Measurements from ENCODE around the gene RMI2. TPM values are rescaled to one million over a fixed set of nuclear protein-coding genes. Genes with fewer than 3 reads are reported as not detected.

RMI2 gene
- polyA plus RNA-seq, 2 donors = 9.1 to 11.3 TPM

GRCh38 chr16:11319529-11320146, 25.6 kb upstream of the RMI2 start:
- Histone ChIP-seq H3K36me3 (ENCODE audit: control insufficient read depth in 2 of 2, insufficient read depth in 2 of 2, low read length in 1 of 2) (no peaks in the 10 kb centered on the region), H3K27ac (ENCODE audit: low read depth in 2 of 2, low read length in 1 of 2) (no peak overlapping the region), H3K4me3 (ENCODE audit: low read depth in 1 of 2, low read length in 2 of 2) (no peak overlapping the region), H3K27me3 (ENCODE audit: control insufficient read depth in 1 of 2, insufficient read depth in 2 of 2, low read length in 2 of 2) (no peaks in the 10 kb centered on the region), H3K9me3 (ENCODE audit: control insufficient read depth in 2 of 2, insufficient read depth in 1 of 2, low read depth in 1 of 2, low read length in 1 of 2) (no peaks in the 10 kb centered on the region), H3K4me1 (ENCODE audit: control insufficient read depth in 2 of 2, insufficient read depth in 2 of 2, low read length in 1 of 2) (no peaks in the 10 kb centered on the region)
- 58% methylated on average over 8 of the region's 8 CpGs for WGBS, 2 donors

DNA sequence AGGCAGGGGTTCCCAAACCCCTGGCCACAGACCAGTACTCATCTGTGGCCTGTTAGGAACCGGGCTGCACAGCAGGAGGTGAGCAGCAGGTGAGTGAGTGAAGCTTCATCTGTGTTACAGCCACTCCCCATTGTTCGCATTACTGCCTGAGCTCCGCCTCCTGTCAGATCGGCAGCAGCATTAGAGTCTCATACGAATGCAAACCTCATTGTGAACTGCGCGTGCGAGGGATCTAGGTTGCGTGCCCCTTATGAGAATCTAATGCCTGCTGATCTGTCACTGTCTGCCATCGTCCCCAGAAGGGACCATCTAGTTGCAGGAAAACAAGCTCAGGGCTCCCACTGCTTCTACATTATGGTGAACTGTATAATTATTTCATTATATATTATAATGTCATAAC, 25.1 kb upstream of the RMI2 start:
- H3K27me3 ChIP-seq (ENCODE audit: control insufficient read depth in 1 of 2, insufficient read depth in 2 of 2, low read length in 2 of 2) = no peaks in the 10 kb centered on the region
- no peak overlapping the region for H3K4me3 ChIP-seq (ENCODE audit: low read depth in 1 of 2, low read length in 2 of 2)
- WGBS, 2 donors = 82% methylated on average over 10 of the region's 10 CpGs
- no peaks in the 10 kb centered on the region for H3K9me3 ChIP-seq (ENCODE audit: control insufficient read depth in 2 of 2, insufficient read depth in 1 of 2, low read depth in 1 of 2, low read length in 1 of 2)
- H3K27ac ChIP-seq (ENCODE audit: low read depth in 2 of 2, low read length in 1 of 2) = no peak overlapping the region
- H3K36me3 ChIP-seq (ENCODE audit: control insufficient read depth in 2 of 2, insufficient read depth in 2 of 2, low read length in 1 of 2) = no peaks in the 10 kb centered on the region
- no peaks in the 10 kb centered on the region for H3K4me1 ChIP-seq (ENCODE audit: control insufficient read depth in 2 of 2, insufficient read depth in 2 of 2, low read length in 1 of 2)

DNA sequence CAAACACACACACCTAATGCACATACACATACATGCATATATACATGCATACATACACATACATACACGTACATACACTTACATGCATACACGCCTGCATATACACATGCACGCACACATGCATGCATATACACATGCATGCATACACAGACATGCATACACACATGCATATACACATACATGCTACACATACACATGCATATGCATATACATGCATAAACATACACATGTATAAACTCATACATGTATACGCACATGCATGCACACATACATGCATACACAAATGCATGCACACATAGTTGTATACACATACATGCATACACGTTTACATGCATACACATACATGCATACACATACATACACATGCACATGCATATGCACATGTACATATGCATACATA, 23.6 kb upstream of the RMI2 start:
- Histone ChIP-seq H3K27ac (ENCODE audit: low read depth in 2 of 2, low read length in 1 of 2) (no peak overlapping the region), H3K27me3 (ENCODE audit: control insufficient read depth in 1 of 2, insufficient read depth in 2 of 2, low read length in 2 of 2) (no peaks in the 10 kb centered on the region), H3K4me1 (ENCODE audit: control insufficient read depth in 2 of 2, insufficient read depth in 2 of 2, low read length in 1 of 2) (no peaks in the 10 kb centered on the region), H3K36me3 (ENCODE audit: control insufficient read depth in 2 of 2, insufficient read depth in 2 of 2, low read length in 1 of 2) (no peaks in the 10 kb centered on the region), H3K9me3 (ENCODE audit: control insufficient read depth in 2 of 2, insufficient read depth in 1 of 2, low read depth in 1 of 2, low read length in 1 of 2) (no peaks in the 10 kb centered on the region), H3K4me3 (ENCODE audit: low read depth in 1 of 2, low read length in 2 of 2) (no peak overlapping the region)
- 74 to 86% methylated on average over 5 of the region's 5 CpGs for WGBS, 2 donors

DNA sequence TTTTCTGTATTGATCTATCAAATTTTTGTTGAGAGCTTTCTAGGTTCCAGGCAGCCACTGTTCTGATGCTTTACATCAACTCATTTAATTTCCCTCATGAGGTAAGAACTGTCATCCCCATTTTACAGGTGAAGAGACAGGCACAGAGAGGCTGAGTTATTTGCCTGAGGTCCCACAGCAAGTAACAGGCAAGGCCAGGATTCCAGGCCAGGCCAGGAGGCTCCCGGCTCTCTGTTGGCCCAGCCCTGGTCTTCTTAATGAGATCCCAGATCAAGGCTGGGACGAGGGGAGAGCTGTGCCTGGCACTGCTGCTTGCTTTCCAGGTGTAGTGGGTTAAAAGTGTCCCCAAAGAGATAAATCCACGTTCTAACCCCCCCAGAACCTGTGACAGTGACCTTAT, 22.4 kb upstream of the RMI2 start:
- Histone ChIP-seq H3K9me3 (ENCODE audit: control insufficient read depth in 2 of 2, insufficient read depth in 1 of 2, low read depth in 1 of 2, low read length in 1 of 2) (no peaks in the 10 kb centered on the region), H3K36me3 (ENCODE audit: control insufficient read depth in 2 of 2, insufficient read depth in 2 of 2, low read length in 1 of 2) (no peaks in the 10 kb centered on the region), H3K27me3 (ENCODE audit: control insufficient read depth in 1 of 2, insufficient read depth in 2 of 2, low read length in 2 of 2) (no peaks in the 10 kb centered on the region), H3K27ac (ENCODE audit: low read depth in 2 of 2, low read length in 1 of 2) (no peak overlapping the region), H3K4me3 (ENCODE audit: low read depth in 1 of 2, low read length in 2 of 2) (no peak overlapping the region), H3K4me1 (ENCODE audit: control insufficient read depth in 2 of 2, insufficient read depth in 2 of 2, low read length in 1 of 2) (no peaks in the 10 kb centered on the region)
- WGBS, 2 donors = 86 to 91% methylated on average over 3 of the region's 3 CpGs

DNA sequence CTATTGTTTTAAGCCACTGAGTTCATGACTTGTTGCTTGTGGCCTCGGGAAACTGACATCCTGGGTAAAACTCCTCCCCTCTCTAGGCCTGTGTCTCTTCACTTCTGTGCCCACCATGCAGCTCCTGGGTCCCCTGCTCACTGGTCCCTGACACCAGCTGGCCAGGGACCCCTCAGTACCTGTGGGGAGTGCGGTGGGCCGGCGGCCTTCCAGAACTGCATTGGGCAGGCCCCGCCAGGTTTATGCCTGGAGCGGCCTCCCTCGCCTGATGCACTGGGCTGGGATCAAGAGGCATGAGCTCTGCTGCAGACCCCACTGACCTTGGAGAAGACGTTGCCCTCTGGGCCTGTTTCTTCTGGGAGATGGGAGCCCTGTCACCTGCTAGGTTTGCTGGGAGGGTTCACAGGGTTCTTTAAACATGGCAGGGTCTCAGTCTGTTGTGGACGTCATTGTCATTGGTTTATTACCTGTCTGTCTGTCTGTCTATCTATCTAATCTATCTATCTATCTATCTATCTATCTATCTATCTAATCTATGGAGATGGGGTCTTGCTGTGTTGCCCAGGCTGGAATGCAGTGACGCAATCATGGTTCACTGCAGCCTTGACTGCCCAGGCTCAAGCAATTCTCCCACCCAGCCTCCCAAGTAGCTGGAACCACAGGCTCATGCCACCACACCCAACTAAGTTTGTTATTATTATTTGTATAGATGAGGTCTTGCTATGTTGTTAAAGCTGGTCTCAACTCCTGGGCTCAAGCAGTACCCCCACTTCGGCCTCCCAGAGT, 21.5 kb upstream of the RMI2 start:
- no peaks in the 10 kb centered on the region for H3K27me3 ChIP-seq (ENCODE audit: control insufficient read depth in 1 of 2, insufficient read depth in 2 of 2, low read length in 2 of 2)
- no peaks in the 10 kb centered on the region for H3K9me3 ChIP-seq (ENCODE audit: control insufficient read depth in 2 of 2, insufficient read depth in 1 of 2, low read depth in 1 of 2, low read length in 1 of 2)
- no peak overlapping the region for H3K27ac ChIP-seq (ENCODE audit: low read depth in 2 of 2, low read length in 1 of 2)
- no peaks in the 10 kb centered on the region for H3K36me3 ChIP-seq (ENCODE audit: control insufficient read depth in 2 of 2, insufficient read depth in 2 of 2, low read length in 1 of 2)
- H3K4me3 ChIP-seq (ENCODE audit: low read depth in 1 of 2, low read length in 2 of 2) = no peak overlapping the region
- WGBS, 2 donors = 89 to 90% methylated on average over 11 of the region's 11 CpGs
- no peaks in the 10 kb centered on the region for H3K4me1 ChIP-seq (ENCODE audit: control insufficient read depth in 2 of 2, insufficient read depth in 2 of 2, low read length in 1 of 2)

DNA sequence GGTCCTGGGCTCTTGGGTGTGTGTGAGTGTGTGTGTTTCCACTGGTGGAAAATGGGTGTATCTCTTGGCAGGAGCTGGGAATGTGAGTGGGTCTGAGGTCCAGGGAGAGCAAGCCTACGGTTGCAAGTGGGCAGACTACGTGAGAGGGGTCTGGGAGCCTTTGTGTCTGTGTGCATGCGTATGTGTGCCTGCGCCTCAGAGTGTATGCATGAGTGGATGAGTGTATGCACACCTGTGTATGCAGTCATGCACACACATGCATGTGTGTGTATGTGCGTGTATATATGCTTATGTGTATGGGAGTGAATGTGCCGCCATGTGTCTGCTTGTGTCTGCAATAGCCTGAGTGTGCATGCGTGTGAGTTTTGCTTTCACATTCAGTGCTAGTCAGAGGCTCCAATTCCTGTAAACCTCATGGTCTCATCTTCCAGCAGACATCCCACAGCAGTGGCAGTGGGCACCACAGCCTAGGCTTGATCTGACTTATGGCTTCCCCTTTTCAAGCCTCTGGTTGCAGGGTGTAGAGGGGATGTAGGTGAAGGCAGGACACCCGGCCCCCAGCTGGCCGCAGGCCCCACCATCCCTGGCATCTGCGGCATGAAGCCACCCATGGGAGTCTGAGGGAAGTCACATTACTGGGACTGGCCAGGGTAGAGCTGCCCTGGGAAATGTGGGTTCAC, 19.7 kb upstream of the RMI2 start:
- Histone ChIP-seq H3K27me3 (ENCODE audit: control insufficient read depth in 1 of 2, insufficient read depth in 2 of 2, low read length in 2 of 2) (no peaks in the 10 kb centered on the region), H3K36me3 (ENCODE audit: control insufficient read depth in 2 of 2, insufficient read depth in 2 of 2, low read length in 1 of 2) (no peaks in the 10 kb centered on the region), H3K27ac (ENCODE audit: low read depth in 2 of 2, low read length in 1 of 2) (no peak overlapping the region), H3K9me3 (ENCODE audit: control insufficient read depth in 2 of 2, insufficient read depth in 1 of 2, low read depth in 1 of 2, low read length in 1 of 2) (no peaks in the 10 kb centered on the region), H3K4me3 (ENCODE audit: low read depth in 1 of 2, low read length in 2 of 2) (no peak overlapping the region), H3K4me1 (ENCODE audit: control insufficient read depth in 2 of 2, insufficient read depth in 2 of 2, low read length in 1 of 2) (no peaks in the 10 kb centered on the region)
- 80 to 83% methylated on average over 10 of the region's 10 CpGs for WGBS, 2 donors

- Histone ChIP-seq H3K9me3 (ENCODE audit: control insufficient read depth in 2 of 2, insufficient read depth in 1 of 2, low read depth in 1 of 2, low read length in 1 of 2) (no peaks in the 10 kb centered on the region), H3K27ac (ENCODE audit: low read depth in 2 of 2, low read length in 1 of 2) (no peak overlapping the region), H3K27me3 (ENCODE audit: control insufficient read depth in 1 of 2, insufficient read depth in 2 of 2, low read length in 2 of 2) (no peaks in the 10 kb centered on the region), H3K36me3 (ENCODE audit: control insufficient read depth in 2 of 2, insufficient read depth in 2 of 2, low read length in 1 of 2) (no peaks in the 10 kb centered on the region), H3K4me1 (ENCODE audit: control insufficient read depth in 2 of 2, insufficient read depth in 2 of 2, low read length in 1 of 2) (no peaks in the 10 kb centered on the region), H3K4me3 (ENCODE audit: low read depth in 1 of 2, low read length in 2 of 2) (no peak overlapping the region)
- WGBS, 2 donors = 84 to 85% methylated on average over 9 of the region's 9 CpGs
These were observed 19.0 kb upstream of the RMI2 start for GRCh38 chr16:11326084-11326736.

DNA sequence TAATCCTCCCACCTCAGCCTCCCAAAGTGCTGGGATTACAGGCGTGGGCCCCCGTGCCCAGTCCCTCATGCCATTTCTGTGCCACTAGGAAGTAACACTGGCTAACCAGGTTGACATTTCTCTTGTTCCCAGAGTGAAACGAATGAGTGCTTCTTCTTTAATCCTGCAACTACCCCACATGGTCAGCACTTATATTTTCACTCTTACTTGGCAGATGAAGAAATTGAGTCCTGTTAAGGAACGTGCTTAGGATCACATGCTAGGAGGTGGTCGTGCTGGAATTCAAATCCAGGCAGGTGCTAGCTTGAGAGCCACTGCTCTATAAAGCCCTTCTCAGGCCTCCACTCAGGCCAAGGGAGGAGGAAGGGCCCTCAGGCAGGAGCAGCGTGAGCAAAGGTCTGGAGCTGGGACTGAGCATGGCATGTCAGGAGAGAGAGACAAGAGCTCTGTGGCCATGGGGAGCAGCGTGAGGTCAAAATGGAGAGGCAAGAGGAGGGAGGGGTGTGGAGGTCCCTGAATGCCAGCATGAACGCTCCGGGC, 18.5 kb upstream of the RMI2 start:
- Histone ChIP-seq H3K36me3 (ENCODE audit: control insufficient read depth in 2 of 2, insufficient read depth in 2 of 2, low read length in 1 of 2) (no peaks in the 10 kb centered on the region), H3K27me3 (ENCODE audit: control insufficient read depth in 1 of 2, insufficient read depth in 2 of 2, low read length in 2 of 2) (no peaks in the 10 kb centered on the region), H3K4me1 (ENCODE audit: control insufficient read depth in 2 of 2, insufficient read depth in 2 of 2, low read length in 1 of 2) (no peaks in the 10 kb centered on the region), H3K4me3 (ENCODE audit: low read depth in 1 of 2, low read length in 2 of 2) (no peak overlapping the region), H3K27ac (ENCODE audit: low read depth in 2 of 2, low read length in 1 of 2) (no peak overlapping the region), H3K9me3 (ENCODE audit: control insufficient read depth in 2 of 2, insufficient read depth in 1 of 2, low read depth in 1 of 2, low read length in 1 of 2) (no peaks in the 10 kb centered on the region)
- 87 to 91% methylated on average over 9 of the region's 9 CpGs for WGBS, 2 donors

DNA sequence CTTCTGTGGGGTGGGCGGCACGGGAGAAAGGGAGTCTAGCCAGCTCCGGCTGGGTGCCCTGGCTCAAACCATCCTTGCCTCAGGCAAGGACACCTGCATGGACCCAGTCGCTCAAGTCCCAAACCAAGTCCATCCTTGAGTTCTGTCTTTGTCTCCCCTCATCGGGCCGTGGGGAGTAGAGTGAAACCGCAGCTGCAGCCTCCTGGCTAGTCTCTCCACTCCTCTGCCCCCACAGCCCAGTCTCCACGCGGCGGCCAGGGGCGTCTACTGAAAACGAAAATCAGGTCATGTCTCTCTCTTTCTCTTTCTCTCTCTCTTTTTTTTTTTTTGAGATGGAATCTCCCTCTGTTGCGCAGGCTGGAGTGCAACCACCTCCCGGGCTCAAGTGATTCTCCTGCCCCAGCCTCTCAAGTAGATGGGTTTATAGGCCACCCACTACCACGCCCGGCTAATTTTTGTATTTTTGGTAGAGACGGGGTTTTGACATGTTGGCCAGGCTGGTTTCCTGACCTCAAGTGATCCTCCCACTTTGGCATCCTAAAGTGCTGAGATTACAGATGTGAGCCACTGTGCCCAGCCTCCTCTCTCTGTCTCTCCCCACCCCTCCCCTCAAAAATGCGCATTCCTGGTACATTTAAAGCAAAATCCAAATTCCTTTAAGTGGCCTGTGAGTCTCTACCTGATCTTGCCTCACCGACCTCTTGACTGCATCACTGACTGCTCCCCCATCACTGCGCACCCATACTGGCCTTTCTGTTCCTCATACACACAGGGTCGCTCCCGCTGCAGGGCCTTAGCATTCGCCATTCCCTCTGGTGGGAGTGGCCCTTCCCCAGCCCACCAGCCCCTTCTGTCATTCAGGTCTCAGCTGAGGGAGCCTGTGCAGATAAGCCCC, 17.7 kb upstream of the RMI2 start:
- WGBS, 2 donors = 83 to 89% methylated on average over 23 of the region's 23 CpGs
- no peaks in the 10 kb centered on the region for H3K36me3 ChIP-seq (ENCODE audit: control insufficient read depth in 2 of 2, insufficient read depth in 2 of 2, low read length in 1 of 2)
- H3K9me3 ChIP-seq (ENCODE audit: control insufficient read depth in 2 of 2, insufficient read depth in 1 of 2, low read depth in 1 of 2, low read length in 1 of 2) = no peaks in the 10 kb centered on the region
- H3K27me3 ChIP-seq (ENCODE audit: control insufficient read depth in 1 of 2, insufficient read depth in 2 of 2, low read length in 2 of 2) = no peaks in the 10 kb centered on the region
- H3K4me1 ChIP-seq (ENCODE audit: control insufficient read depth in 2 of 2, insufficient read depth in 2 of 2, low read length in 1 of 2) = no peaks in the 10 kb centered on the region
- H3K27ac ChIP-seq (ENCODE audit: low read depth in 2 of 2, low read length in 1 of 2) = no peak overlapping the region
- no peak overlapping the region for H3K4me3 ChIP-seq (ENCODE audit: low read depth in 1 of 2, low read length in 2 of 2)

Measured in esophagus (tissue), 2 donors.